Stimulated activated CD8-positive, alpha-beta memory T cell treated with anti-CD3 and anti-CD28 coated beads, Interleukin-12 subunit alpha, Interleukin-12 subunit beta, amount 100 ng/mL, for 24 hours (primary cell): ENCODE data around the gene SERPINB10.
A peak's percentile ranks its signal among the peaks of the same experiment; 100 is the strongest.

Experiments
- DNase-seq: peaks from one replicate; pipeline ENCODE4 v3.0.0-alpha.2; 2020; ENCODE audit errors: extremely low read depth

SERPINB10 gene

GRCh38 chr18:63947051-63947790 is 39.5 kb downstream of the SERPINB10 start:
- DNase-seq = no peak

- no peak for DNase-seq
Measured at GRCh38 chr18:63949068-63949737, 41.4 kb downstream of the SERPINB10 start, which contains the start of gene HMSD. HMSD (plus strand) TSS chr18:63949301; CDS start chr18:63953456, 4,155 bp downstream.

- no peak for DNase-seq
Measured at GRCh38 chr18:63951302-63951705, 43.5 kb downstream of the SERPINB10 start.

- DNase-seq = no peak
Measured at GRCh38 chr18:63953811-63954210, 46.1 kb downstream of the SERPINB10 start.

GRCh38 chr18:63956755-63957154 is 49.0 kb downstream of the SERPINB10 start:
- no peak for DNase-seq

GRCh38 chr18:63960891-63961290 is 53.1 kb downstream of the SERPINB10 start:
- no peak for DNase-seq

- DNase-seq = no peak
Measured at GRCh38 chr18:63961435-63961980, 53.8 kb downstream of the SERPINB10 start.

GRCh38 chr18:63962137-63962536 is 54.4 kb downstream of the SERPINB10 start:
- no peak for DNase-seq

GRCh38 chr18:63963615-63964256 is 56.0 kb downstream of the SERPINB10 start:
- DNase-seq = no peak

GRCh38 chr18:63964908-63965307 is 57.1 kb downstream of the SERPINB10 start:
- no peak for DNase-seq

- DNase-seq = no peak
Measured at GRCh38 chr18:63965716-63966330, 58.1 kb downstream of the SERPINB10 start.

- peak; percentile 58 for DNase-seq
Measured at GRCh38 chr18:63969942-63970808, 62.4 kb downstream of the SERPINB10 start, which contains the start of gene SERPINB8. SERPINB8 (plus strand) TSS chr18:63970081; CDS start chr18:63978309, 8,228 bp downstream.

- no peak for DNase-seq
Measured at GRCh38 chr18:63970809-63971205, 63.0 kb downstream of the SERPINB10 start.

GRCh38 chr18:63971320-63972001 is 63.7 kb downstream of the SERPINB10 start:
- DNase-seq = no peak

- no peak for DNase-seq
Measured at GRCh38 chr18:63972002-63972376, 64.2 kb downstream of the SERPINB10 start.

GRCh38 chr18:63974991-63975390 is 67.2 kb downstream of the SERPINB10 start:
- DNase-seq = no peak

GRCh38 chr18:63975628-63976027 is 67.9 kb downstream of the SERPINB10 start:
- no peak for DNase-seq

- DNase-seq = no peak
Measured at GRCh38 chr18:63977040-63977439, 69.3 kb downstream of the SERPINB10 start.

- no peak for DNase-seq
Measured at GRCh38 chr18:63979409-63979920, 71.7 kb downstream of the SERPINB10 start.

- no peak for DNase-seq
Measured at GRCh38 chr18:63980027-63980426, 72.3 kb downstream of the SERPINB10 start.
